ENCODE results near the gene CCDC82.

CCDC82 gene

DNA sequence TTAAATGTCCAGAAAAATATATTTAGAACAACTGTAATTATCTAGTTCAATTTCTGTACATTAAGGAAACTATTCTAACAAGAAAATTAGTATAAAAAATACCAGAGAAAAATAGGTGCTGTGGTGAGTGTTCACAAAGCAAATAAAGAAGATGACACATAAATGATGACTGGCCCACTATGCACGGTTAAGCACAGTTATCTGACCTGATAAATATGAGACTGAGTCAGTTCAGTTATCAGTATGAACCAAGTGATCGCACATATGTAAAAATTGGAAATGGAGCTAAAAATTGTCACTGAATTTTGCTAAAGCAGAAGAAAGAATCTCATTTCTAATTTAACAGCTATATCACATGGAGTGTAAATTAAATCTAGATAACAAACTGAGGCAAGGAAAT is 27.9 kb downstream of the CCDC82 start:
- DNase-seq (ENCODE audit: low read depth): no peak

GRCh38 chr11:96358321-96358720 is 31.4 kb downstream of the CCDC82 start:
- no peak for DNase-seq (ENCODE audit: low read depth)

DNA sequence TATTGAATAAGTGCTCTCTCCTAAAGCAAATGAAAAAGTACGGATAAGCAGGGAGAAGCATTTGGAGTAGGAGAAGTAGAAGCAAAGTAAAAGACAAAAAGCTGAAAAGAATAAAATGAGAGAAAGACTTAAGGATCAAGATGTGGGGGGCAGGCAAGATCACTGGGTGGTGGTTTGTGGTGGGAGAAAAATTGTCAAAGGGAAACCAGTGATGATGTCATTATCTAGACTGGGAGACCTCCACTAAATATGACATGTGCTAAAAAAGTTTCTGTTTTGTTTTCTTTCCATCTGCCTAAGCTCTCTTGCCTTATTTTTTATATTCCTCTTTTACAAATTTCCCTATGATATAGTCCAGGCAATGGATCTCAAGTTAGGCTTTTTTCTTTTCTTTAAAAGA is 31.9 kb downstream of the CCDC82 start:
- DNase-seq (ENCODE audit: low read depth): no peak

DNA sequence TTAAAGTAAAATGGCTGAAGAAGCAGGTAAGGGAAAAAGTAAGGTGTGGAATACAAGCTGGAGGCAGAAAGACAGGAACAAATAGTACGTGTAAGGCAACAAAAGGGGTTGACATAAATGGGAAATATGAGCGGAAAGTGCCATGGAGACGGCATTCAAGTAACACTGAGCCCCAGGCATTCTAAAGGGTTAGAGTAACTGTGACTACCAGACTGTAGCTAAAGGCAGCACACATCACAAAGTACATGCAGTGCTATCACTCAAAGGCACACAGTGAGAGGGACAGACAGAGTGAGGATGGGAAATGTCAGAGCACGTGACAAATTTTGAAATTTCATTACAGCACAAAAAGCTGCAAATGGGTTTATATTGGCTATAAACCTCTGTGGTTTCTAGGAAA is 32.9 kb downstream of the CCDC82 start:
- DNase-seq (ENCODE audit: low read depth): no peak

GRCh38 chr11:96342961-96343711 is 46.6 kb downstream of the CCDC82 start, which contains the start of gene MAML2:
MAML2 (minus strand) TSS chr11:96343195; CDS start chr11:96341895, 1,300 bp downstream.
- DNase-seq (ENCODE audit: low read depth): peak; percentile 89

- no peak for DNase-seq (ENCODE audit: low read depth)
Measured at GRCh38 chr11:96342014-96342960, 47.4 kb downstream of the CCDC82 start.

- no peak for DNase-seq (ENCODE audit: low read depth)
Measured at GRCh38 chr11:96341211-96342013, 48.3 kb downstream of the CCDC82 start.

GRCh38 chr11:96340555-96340885 is 49.2 kb downstream of the CCDC82 start:
- DNase-seq (ENCODE audit: low read depth): no peak

DNA sequence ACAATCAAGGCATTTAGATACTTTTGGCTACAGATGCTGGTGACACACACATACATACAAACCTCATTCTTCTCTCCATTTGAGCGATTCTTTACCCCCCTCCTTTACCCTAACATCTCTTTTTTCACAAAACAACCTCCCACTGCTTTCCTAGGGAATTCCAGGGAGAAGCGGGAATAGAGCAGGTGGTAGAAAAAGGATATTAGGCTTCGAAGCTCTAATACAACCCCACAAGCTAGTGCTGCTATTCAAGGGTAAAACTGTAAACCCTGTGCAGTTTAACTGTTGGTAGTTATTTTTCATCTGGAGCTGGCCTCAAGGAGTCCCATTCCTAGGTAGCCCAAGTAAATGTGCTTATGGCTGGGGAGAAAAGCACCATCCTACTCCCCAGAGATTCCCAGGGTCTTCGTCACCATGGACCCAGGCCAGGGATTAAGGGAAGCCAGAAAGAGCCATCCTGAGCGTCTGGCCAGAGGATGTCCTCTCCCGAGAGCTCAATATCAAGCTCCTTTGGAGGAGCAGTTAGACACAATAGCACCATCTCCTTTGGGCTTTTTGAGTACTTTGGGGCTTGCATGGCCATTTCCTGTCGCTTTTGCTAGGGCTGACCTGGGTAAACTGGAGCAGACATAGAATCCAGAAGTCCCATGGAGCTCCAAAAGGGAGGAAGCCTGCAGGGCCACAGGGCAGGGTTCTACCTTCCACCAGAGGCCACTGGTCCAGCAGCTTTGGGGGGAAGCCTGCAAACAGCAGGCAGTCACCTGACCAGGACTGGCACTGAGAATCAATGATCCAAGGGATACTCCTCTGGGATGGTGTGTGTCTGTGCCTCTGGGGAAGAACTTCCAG is 49.8 kb downstream of the CCDC82 start:
- no peak for DNase-seq (ENCODE audit: low read depth)

DNA sequence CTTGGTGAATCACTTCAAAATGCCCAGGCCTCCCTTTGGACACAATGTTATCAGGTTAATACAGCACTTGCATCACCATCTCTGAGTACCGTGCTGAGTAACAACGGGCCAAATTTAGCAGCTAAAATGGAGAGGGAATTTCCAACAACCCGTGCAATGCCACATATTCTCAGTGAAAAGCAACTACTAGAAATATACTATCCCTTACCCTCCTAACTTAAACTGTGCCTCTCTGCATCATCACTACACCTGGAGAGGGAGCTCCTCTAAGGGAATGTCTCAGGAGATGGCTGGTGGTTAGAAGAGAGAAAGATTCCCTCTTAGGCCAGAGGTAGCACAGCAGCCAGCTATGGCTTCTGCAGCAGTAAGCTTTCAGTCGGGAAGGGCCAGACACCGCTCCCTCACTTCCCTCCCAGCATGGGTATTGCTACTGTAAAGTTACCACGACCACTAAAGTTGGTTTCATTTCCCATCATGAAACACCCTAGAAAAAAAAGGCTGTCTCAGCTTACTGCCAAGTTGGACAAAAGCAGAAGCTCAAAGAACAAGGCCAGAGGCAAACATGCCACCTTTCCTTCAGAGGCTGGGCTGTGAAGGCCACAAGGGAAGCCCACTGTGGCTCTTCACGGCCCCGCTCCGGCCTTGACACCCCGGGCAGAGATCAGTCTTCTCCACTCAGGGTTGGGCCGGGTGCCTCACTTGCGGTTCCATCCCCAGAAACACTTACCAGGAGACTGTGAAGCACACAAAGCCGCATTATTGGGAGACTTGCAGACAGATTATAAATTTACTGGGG is 50.6 kb downstream of the CCDC82 start:
- no peak for DNase-seq (ENCODE audit: low read depth)

- no peak for DNase-seq (ENCODE audit: low read depth)
Measured at GRCh38 chr11:96337541-96338431, 51.9 kb downstream of the CCDC82 start.

DNA sequence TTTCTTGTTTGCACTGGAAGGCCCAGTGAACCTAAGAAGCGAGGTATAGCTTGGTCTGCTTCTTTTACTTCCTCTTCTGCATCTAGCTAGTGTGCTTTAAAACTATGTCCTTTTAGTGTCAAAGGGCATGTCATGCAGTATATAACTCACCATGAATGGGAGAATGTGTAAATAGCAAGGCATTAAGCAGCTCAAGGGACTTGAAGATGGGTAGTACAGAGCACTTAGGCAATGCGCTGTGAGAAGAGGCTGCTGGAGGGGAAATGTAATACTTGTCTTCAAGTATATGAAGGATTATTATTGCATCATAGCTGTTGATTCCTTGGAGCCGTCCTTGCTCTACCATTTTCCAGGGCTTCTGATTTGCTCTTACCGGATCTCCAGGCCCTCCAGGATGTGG is 54.3 kb downstream of the CCDC82 start:
- DNase-seq (ENCODE audit: low read depth): no peak

GRCh38 chr11:96334219-96334618 is 55.5 kb downstream of the CCDC82 start:
- DNase-seq (ENCODE audit: low read depth): no peak

DNA sequence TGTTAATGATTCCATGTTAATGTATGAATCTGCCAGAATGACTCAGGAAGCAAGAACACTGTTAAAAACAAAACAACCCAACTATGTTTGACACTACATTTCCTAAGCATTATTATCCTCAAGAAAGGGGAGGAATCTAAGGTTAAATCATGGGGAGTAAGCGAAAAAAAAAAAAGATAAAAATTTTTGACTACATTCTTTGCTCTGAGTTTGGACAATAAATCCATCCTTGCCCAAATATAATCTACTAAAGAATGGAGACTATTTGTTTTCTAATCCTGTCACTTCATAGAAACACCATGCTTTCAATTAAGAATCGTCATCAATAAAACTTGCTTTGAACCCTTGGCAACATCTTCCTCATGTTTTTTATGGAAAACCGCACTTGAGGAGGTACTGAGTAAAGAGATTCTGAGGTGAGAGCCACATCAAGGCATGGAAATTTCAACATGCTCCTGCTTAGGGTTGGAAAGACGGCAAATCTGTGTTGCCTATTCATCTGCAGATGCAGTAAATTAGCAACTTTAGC is 56.5 kb downstream of the CCDC82 start:
- DNase-seq (ENCODE audit: low read depth): no peak

- no peak for DNase-seq (ENCODE audit: low read depth)
Measured at GRCh38 chr11:96332126-96332771, 57.5 kb downstream of the CCDC82 start.

GRCh38 chr11:96331699-96332116 is 58.0 kb downstream of the CCDC82 start:
- no peak for DNase-seq (ENCODE audit: low read depth)

DNA sequence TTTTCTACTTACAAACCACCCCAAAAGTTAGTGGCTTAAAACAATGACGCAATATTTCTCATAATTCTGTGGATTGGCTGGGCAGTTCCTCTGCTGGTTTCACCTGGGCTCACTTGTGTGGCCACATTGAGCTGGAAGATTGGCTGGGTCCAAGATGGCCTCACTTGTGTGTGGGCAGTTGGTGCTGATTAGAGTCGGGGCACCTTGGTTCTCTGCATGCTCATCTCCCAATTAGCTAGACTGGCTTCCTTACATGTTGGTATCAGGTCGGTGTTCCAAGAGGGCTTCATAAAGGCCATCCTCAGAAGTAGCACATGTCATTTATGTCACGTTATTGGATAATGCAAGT is 59.2 kb downstream of the CCDC82 start:
- DNase-seq (ENCODE audit: low read depth): no peak

GRCh38 chr11:96329855-96330510 is 59.7 kb downstream of the CCDC82 start:
- no peak for DNase-seq (ENCODE audit: low read depth)

Data from fibroblast of the conjunctiva (primary cell).